Endothelial cell of umbilical vein (primary cell): ENCODE measurements around the gene CD151. TPM values are rescaled to one million over a fixed set of nuclear protein-coding genes. Genes with fewer than 3 reads are reported as not detected.

Experiments used
- BruUV-seq: library from RNA; stranded (reverse); fragments of 400-500 nt; replicated peaks from 2 replicates; lab custom pipeline; 2021; lab: Mats Ljungman, UMichigan
- CTCF ChIA-PET: fragments of 300-600, 350-600 bp; sonication (Branson Sonifier 250); formaldehyde crosslinking; loops from one replicate; lab custom pipeline; 2021; ENCODE audit warnings: antibody characterized with exemption, inconsistent platforms; lab: Charles Lee
- POLR2A ChIA-PET: fragments of 300-600, 350-600 bp; sonication (Branson Sonifier 250); formaldehyde crosslinking; loops from one replicate; lab custom pipeline; 2021; ENCODE audit warnings: antibody characterized with exemption, inconsistent platforms; lab: Charles Lee
- DNase-seq: peaks from one replicate; pipeline ENCODE4 v3.0.0-alpha.2; 2011; ENCODE audit warnings: low read depth, low spot score
- FAIRE-seq: peaks from 2 replicates; lab custom pipeline; 2011; peaks lifted over from hg19 to GRCh38; lab: Jason Lieb, UNC
- H2AFZ ChIP-seq: 2 replicates; pipeline ENCODE4 v1.6.0; 2012; ENCODE audit warnings: low read depth, low read length, control low read depth, inconsistent platforms
- H3K27ac ChIP-seq: 2 replicates; pipeline ENCODE4 v1.5.1; 2011; ENCODE audit warnings: low read depth, mild to moderate bottlenecking, control low read depth, low read length, moderate library complexity; ENCODE audit not compliant: insufficient read depth
- H3K27me3 ChIP-seq, 2 experiments: 2 replicates each; pipeline versions ENCODE4 v1.6.0 to v1.6.1; 2011; ENCODE audit warnings: low read length in 2 of 2, mixed read lengths in 1 of 2; ENCODE audit not compliant: control insufficient read depth in 2 of 2, insufficient read depth in 2 of 2
- H3K36me3 ChIP-seq, 2 experiments: 2 replicates in 1 of 2; 3 replicates in 1 of 2; pipeline ENCODE4 v1.5.1; 2011; ENCODE audit warnings: low read length in 2 of 2, mild to moderate bottlenecking in 1 of 2, moderate library complexity in 1 of 2; ENCODE audit not compliant: control insufficient read depth in 2 of 2, insufficient read depth in 2 of 2; ENCODE audit errors: extremely low read depth in 1 of 2
- H3K4me1 ChIP-seq: 3 replicates; pipeline ENCODE4 v1.5.1; 2011; ENCODE audit warnings: mild to moderate bottlenecking, low read length; ENCODE audit not compliant: control insufficient read depth, insufficient read depth; ENCODE audit errors: extremely low read depth
- H3K4me2 ChIP-seq: 2 replicates; pipeline ENCODE4 v1.6.1; 2011; ENCODE audit warnings: low read length, control low read depth, mixed read lengths; ENCODE audit not compliant: insufficient read depth
- H3K4me3 ChIP-seq, 3 experiments: fragments of 200-600 bp in 1 of 3; sonication (generic), shearing (Covaris generic) in 1 of 3; replicated peaks in 1 of 3; 2 replicates each; pipeline ENCODE4 v1.5.1; 2011 to 2016; ENCODE audit warnings: control low read depth in 3 of 3, low read length in 3 of 3, mild to moderate bottlenecking in 2 of 3, inconsistent platforms in 1 of 3, low read depth in 1 of 3, moderate library complexity in 1 of 3; ENCODE audit not compliant: insufficient read depth in 1 of 3
- H3K79me2 ChIP-seq: 2 replicates; pipeline ENCODE4 v1.6.0; 2012; ENCODE audit warnings: low read length, inconsistent platforms; ENCODE audit not compliant: control insufficient read depth, insufficient read depth
- H3K9ac ChIP-seq: replicated peaks from 2 replicates; pipeline ENCODE3; 2011; ENCODE audit warnings: low read length, control low read depth; ENCODE audit not compliant: insufficient read depth; ENCODE audit errors: extremely low read depth
- H3K9me1 ChIP-seq: replicated peaks from 3 replicates; pipeline ENCODE4 v1.6.0; 2011; ENCODE audit warnings: mild to moderate bottlenecking, low read length; ENCODE audit not compliant: control insufficient read depth, insufficient read depth; ENCODE audit errors: extremely low read depth
- H3K9me3 ChIP-seq: replicated peaks from 2 replicates; pipeline ENCODE4 v1.5.1; 2012; ENCODE audit warnings: low read length, inconsistent platforms; ENCODE audit not compliant: control insufficient read depth, insufficient read depth
- H4K20me1 ChIP-seq: replicated peaks from 2 replicates; pipeline ENCODE3; 2011; ENCODE audit warnings: mild to moderate bottlenecking, low read length; ENCODE audit not compliant: control insufficient read depth, insufficient read depth; ENCODE audit errors: extremely low read depth
- EZH2 ChIP-seq: IDR thresholded peaks from 2 replicates; pipeline ENCODE4 v1.6.1; 2012; ENCODE audit warnings: borderline replicate concordance, low read depth, mild to moderate bottlenecking, moderate library complexity, low read length, inconsistent platforms; ENCODE audit not compliant: severe bottlenecking
- JUN ChIP-seq: IDR thresholded peaks from 2 replicates; pipeline ENCODE4 v1.6.1; 2011; ENCODE audit warnings: borderline replicate concordance, low read depth; ENCODE audit not compliant: insufficient read length, insufficient read depth
- MAX ChIP-seq: IDR thresholded peaks from 2 replicates; pipeline ENCODE4 v1.6.1; 2011; ENCODE audit not compliant: insufficient read depth, insufficient read length
- POLR2AphosphoS5 ChIP-seq: IDR thresholded peaks from 2 replicates; pipeline ENCODE4 v1.6.1; 2012; ENCODE audit warnings: low read depth, mild to moderate bottlenecking, control low read depth, low read length, moderate library complexity; ENCODE audit not compliant: insufficient read depth
- dilution Hi-C: fragments of 300-500 bp; cut with MboI; formaldehyde crosslinking; loops from one replicate; pipeline ENCODE4 v1.15.0; 2019; ENCODE audit warnings: low sequenced_read_pairs; ENCODE audit not compliant: extremely low pct_ligation_motif_present
- intact Hi-C: fragments of 100-400 bp; cut with micrococcal nuclease; formaldehyde crosslinking; loops from one replicate; pipeline ENCODE4 v1.10.0; 2022
- polyA plus RNA-seq, 4 experiments: library from polyadenylated mRNA; depleted of rRNA in 3 of 4; stranded (reverse) in 3 of 4; unstranded in 1 of 4; fragments of >200 nt; gene quantifications; 2 replicates each; pipeline versions ENCODE4 v1.2.1 to v1.2.3, GENCODE V29; 2011 to 2012; ENCODE audit warnings: missing spikeins in 1 of 4
- total RNA-seq: library from RNA; stranded (reverse); gene quantifications from 2 replicates; pipeline ENCODE4 v1.2.3, GENCODE V29; 2021

Gene CD151
- total and polyA plus RNA-seq, 2 donors (not counting 3 experiments of a cell fraction or from before 2014, with no cell fraction given), result 515 to 1,090 TPM

GRCh38 chr11:818396-819128, 14.2 kb upstream of the CD151 start, which contains the start of gene PNPLA2:
Gene PNPLA2 (plus strand): TSS chr11:818914. CDS start chr11:819719, 805 bp downstream.
- no peak for FAIRE-seq
- Histone ChIP-seq H3K36me3 (peaks cover 0 to 10% of the 10 kb centered on the region in 2 experiments), H4K20me1 (no peaks in the 10 kb centered on the region), H3K79me2 (peaks cover 19% of the 10 kb centered on the region), H3K9ac (peak within 1 kb of the TSS; percentile 94), H3K4me3 (peak within 1 kb of the TSS; percentile 66 to 79 (median 77)), H3K4me2 (peak within 1 kb of the TSS; percentile 70), H3K27ac (peak within 1 kb of the TSS; percentile 89), H3K9me3 (no peaks in the 10 kb centered on the region), H3K27me3 (no peaks in the 10 kb centered on the region), H3K4me1 (peaks cover 20% of the 10 kb centered on the region), H2AFZ (peak within 1 kb of the TSS; percentile 93), H3K9me1 (no peaks in the 10 kb centered on the region)
- POLR2A ChIA-PET, result interaction anchor here (0.6 to 3.3 kb wide), 10 partner anchors 9 to 263 kb away, joined by 3 to 23 read pairs (median 11); partner anchors contain the start of genes CEND1, GATD1, RPLP2 and TSPAN4
- DNase-seq, result no peak
- dilution Hi-C loops (no loop called here), intact Hi-C loops (loop anchor here (1.0 to 2.0 kb wide), 3 partner anchors 9 to 16 kb away; partner anchors contain the start of gene RPLP2)
- BruUV-seq, result no TSS peak
- TF ChIP-seq EZH2, result no peak
- no peak for TF ChIP-seq POLR2AphosphoS5
- no peak for TF ChIP-seq JUN
- no peak for TF ChIP-seq MAX
- CTCF ChIA-PET, result interaction anchor here (1.1 to 2.7 kb wide), 4 partner anchors 8 to 16 kb away, joined by 3 to 11 read pairs (median 8); partner anchors contain the start of gene RPLP2
